Fibroblast of villous mesenchyme (primary cell): Measurements from ENCODE around the gene BMF. TPM values are rescaled to one million over a fixed set of nuclear protein-coding genes. Genes with fewer than 3 reads are reported as not detected.

Experiments
- DNase-seq: peaks from one replicate; pipeline ENCODE4 v3.0.0-alpha.2; 2010; ENCODE audit warnings: low read depth
- H3K4me3 ChIP-seq: 2 replicates; pipeline ENCODE4 v1.5.1; 2011; ENCODE audit warnings: low read depth, mild to moderate bottlenecking, low read length
- total RNA-seq: library from RNA; depleted of rRNA; stranded (reverse); fragments of >200 nt; gene quantifications from 2 replicates; pipeline ENCODE4 v1.2.3, GENCODE V29; 2012
- TF ChIP-seq, protein P1 (sequence below): IDR thresholded peaks from 2 replicates; pipeline ENCODE4 v1.5.1; 2012; ENCODE audit warnings: low read depth, mild to moderate bottlenecking, low read length; ENCODE audit not compliant: insufficient read depth

The BMF gene
- total RNA-seq, 1 donor = 0.86 TPM

- TF ChIP-seq, protein P1, sequence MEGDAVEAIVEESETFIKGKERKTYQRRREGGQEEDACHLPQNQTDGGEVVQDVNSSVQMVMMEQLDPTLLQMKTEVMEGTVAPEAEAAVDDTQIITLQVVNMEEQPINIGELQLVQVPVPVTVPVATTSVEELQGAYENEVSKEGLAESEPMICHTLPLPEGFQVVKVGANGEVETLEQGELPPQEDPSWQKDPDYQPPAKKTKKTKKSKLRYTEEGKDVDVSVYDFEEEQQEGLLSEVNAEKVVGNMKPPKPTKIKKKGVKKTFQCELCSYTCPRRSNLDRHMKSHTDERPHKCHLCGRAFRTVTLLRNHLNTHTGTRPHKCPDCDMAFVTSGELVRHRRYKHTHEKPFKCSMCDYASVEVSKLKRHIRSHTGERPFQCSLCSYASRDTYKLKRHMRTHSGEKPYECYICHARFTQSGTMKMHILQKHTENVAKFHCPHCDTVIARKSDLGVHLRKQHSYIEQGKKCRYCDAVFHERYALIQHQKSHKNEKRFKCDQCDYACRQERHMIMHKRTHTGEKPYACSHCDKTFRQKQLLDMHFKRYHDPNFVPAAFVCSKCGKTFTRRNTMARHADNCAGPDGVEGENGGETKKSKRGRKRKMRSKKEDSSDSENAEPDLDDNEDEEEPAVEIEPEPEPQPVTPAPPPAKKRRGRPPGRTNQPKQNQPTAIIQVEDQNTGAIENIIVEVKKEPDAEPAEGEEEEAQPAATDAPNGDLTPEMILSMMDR = no peak
- H3K4me3 ChIP-seq = no peak overlapping the region
- peak; percentile 52 for DNase-seq
Measured at GRCh38 chr15:40097968-40098476, 10.7 kb downstream of the BMF start.

- no peak overlapping the region for H3K4me3 ChIP-seq
- TF ChIP-seq, protein P1 = no peak
- no peak for DNase-seq
Measured at GRCh38 chr15:40097096-40097967, 11.3 kb downstream of the BMF start.

DNA sequence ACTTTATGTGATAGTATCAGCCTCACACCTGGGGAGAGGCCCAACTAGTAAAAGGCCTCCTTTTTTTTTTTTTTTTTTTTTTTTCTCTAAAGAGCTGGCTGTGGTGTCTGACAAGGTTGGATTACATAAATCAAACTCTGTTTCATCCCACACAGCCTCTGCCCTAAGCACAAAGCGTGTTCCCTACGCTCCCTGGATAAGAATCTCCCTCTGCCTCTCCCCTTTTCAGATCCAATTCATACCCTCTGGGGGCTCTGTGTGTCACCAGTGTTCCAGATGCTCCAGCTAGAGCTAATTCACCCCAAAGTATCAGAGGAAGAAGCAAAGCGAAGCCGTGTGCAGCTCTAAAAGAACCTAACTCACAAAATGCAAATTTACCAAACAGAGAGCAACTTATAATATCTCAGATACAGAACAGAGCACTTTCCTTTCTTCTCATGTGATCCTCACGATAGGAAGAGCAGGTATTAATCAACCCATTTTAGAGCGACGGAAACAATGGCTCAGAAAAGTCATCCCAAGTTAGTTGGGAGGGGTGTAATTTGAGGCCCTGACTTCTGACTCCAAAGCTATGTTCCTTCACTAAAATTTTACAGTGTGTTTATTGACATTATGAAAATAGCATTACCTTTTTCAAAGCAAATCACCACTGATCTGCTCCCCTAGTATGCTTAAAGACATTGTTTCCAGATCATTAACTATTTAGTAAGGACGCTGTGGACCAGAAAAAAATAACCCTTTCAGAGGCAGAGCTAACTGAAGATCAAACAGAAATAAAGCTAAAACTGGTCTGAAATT is 12.4 kb downstream of the BMF start:
- DNase-seq = no peak
- no peak overlapping the region for H3K4me3 ChIP-seq
- TF ChIP-seq, protein P1 = no peak

GRCh38 chr15:40095371-40096093 is 13.1 kb downstream of the BMF start:
- TF ChIP-seq, protein P1 = no peak
- H3K4me3 ChIP-seq = no peak overlapping the region

DNA sequence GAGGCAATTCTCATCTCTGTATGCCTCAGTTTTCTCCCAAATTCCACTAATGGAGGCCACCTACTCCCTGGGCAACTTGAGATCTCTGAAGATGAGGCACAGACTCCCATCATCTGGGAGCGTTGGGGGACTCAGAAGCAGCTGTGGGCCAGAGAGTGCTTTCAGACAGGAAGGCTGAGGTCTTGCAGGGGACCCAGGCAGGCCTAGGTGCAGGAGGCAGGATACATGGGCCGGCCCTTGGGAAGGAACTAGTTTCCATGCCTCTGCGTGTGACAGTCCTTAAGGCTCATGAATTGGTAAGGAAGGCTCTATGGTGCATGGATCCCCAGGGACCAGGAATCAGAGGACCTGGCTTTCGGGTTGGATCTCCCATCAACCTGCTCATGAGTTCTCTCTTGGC is 14.5 kb downstream of the BMF start:
- TF ChIP-seq, protein P1 = no peak
- DNase-seq = no peak
- no peak overlapping the region for H3K4me3 ChIP-seq

More at GRCh38 chr15:40095371-40096093, 13.1 kb downstream of the BMF start:
- DNase-seq = no peak
